ENCODE results near the gene GPR39. TPM values are rescaled to one million over a fixed set of nuclear protein-coding genes. Genes with fewer than 3 reads are reported as not detected.

GPR39 gene
- total RNA-seq, 1 experiment from 2014 or later, result 0.50 TPM

GRCh38 chr2:132677661-132678060, 261.1 kb downstream of the GPR39 start:
- H3K27me3 ChIP-seq (ENCODE audit: insufficient read depth, low read length), result no peaks in the 10 kb centered on the region; the same call in 1 of the 2 replicates
- no peaks in the 10 kb centered on the region for H3K23me2 ChIP-seq (ENCODE audit: insufficient read length, low read depth, low read length, poor library complexity, severe bottlenecking)
- H3K9ac ChIP-seq (ENCODE audit: extremely low read depth, insufficient read length, low read length), result no peak overlapping the region
- no peak overlapping the region for H3K14ac ChIP-seq (ENCODE audit: insufficient read depth, low read length)
- no peaks in the 10 kb centered on the region for H3K4me1 Mint-ChIP-seq
- no peaks in the 10 kb centered on the region for H4K20me1 ChIP-seq (ENCODE audit: control insufficient read depth, insufficient read depth, insufficient read length)
- no peak overlapping the region for H3K56ac ChIP-seq (ENCODE audit: insufficient read length, low read depth, low read length)
- WGBS (ENCODE audit: extremely low coverage, insufficient read length, low lambda C conversion rate), result no CpG with 5 or more reads among the region's 5 CpGs
- H3K27me3 Mint-ChIP-seq (ENCODE audit: low read depth), result peaks cover 16% of the 10 kb centered on the region
- H3K4me2 ChIP-seq (ENCODE audit: insufficient read depth, insufficient read length, low read length), result no peak overlapping the region
- no peak overlapping the region for H2BK15ac ChIP-seq (ENCODE audit: low read depth, low read length)
- H3K79me1 ChIP-seq (ENCODE audit: insufficient read depth, low read depth, low read length, poor library complexity, severe bottlenecking), result no peaks in the 10 kb centered on the region
- no peak overlapping the region for H4K8ac ChIP-seq (replicated peaks; ENCODE audit: insufficient read length, low read depth, low read length)
- no peak overlapping the region for H3K4ac ChIP-seq (ENCODE audit: low read depth, low read length)
- no peak overlapping the region for H3K27ac ChIP-seq (ENCODE audit: insufficient read length, low read depth, low read length)
- no peak overlapping the region for H2AK5ac ChIP-seq (ENCODE audit: insufficient read length, low read length)
- no peak overlapping the region for H2BK20ac ChIP-seq (ENCODE audit: low read depth, low read length, poor library complexity, severe bottlenecking)
- no peaks in the 10 kb centered on the region; a peak in 1 of 5 replicates for H3K9me3 Mint-ChIP-seq
- no peak overlapping the region for H3K27ac Mint-ChIP-seq
- no peak overlapping the region for H3K4me3 Mint-ChIP-seq
- no peak overlapping the region for H2BK120ac ChIP-seq (ENCODE audit: low read depth, low read length, poor library complexity, severe bottlenecking)
- H3T11ph ChIP-seq (ENCODE audit: low read length), result no peak overlapping the region
- H3K4me1 ChIP-seq (ENCODE audit: insufficient read depth, low read length), result no peaks in the 10 kb centered on the region
- H2BK12ac ChIP-seq (ENCODE audit: insufficient read length, low read depth, low read length), result no peak overlapping the region
- H3K18ac ChIP-seq (ENCODE audit: insufficient read length, low read depth, low read length), result no peak overlapping the region
- no peak overlapping the region for H2BK5ac ChIP-seq (ENCODE audit: insufficient read length, low read length)
- no peak overlapping the region for H2AFZ ChIP-seq (ENCODE audit: low read length)
- H4K5ac ChIP-seq (ENCODE audit: insufficient read length, low read depth, low read length), result no peak overlapping the region
- no peaks in the 10 kb centered on the region for H3K36me3 Mint-ChIP-seq (ENCODE audit: insufficient read depth in 1 of 3, low read depth in 3 of 3)
- no peak for TF ChIP-seq CTCF (conservative IDR thresholded peaks at IDR 0.05)
- no peaks in the 10 kb centered on the region for H3K79me2 ChIP-seq (ENCODE audit: insufficient read depth, low read length)
- no peak overlapping the region for H3K23ac ChIP-seq (ENCODE audit: insufficient read length, low read depth, low read length)
- DNase-seq, result no peak
- no peak overlapping the region for H4K91ac ChIP-seq (ENCODE audit: insufficient read length, low read depth, low read length)
- H3K9me3 ChIP-seq (ENCODE audit: control insufficient read depth, low read depth, low read length), result no peaks in the 10 kb centered on the region

Data from H9 (cell line).